Measurements from ENCODE around the gene RAI14. TPM values are rescaled to one million over a fixed set of nuclear protein-coding genes. Genes with fewer than 3 reads are reported as not detected.

Gene RAI14
- total RNA-seq, result 174 and 209 TPM in 2 replicates

DNA sequence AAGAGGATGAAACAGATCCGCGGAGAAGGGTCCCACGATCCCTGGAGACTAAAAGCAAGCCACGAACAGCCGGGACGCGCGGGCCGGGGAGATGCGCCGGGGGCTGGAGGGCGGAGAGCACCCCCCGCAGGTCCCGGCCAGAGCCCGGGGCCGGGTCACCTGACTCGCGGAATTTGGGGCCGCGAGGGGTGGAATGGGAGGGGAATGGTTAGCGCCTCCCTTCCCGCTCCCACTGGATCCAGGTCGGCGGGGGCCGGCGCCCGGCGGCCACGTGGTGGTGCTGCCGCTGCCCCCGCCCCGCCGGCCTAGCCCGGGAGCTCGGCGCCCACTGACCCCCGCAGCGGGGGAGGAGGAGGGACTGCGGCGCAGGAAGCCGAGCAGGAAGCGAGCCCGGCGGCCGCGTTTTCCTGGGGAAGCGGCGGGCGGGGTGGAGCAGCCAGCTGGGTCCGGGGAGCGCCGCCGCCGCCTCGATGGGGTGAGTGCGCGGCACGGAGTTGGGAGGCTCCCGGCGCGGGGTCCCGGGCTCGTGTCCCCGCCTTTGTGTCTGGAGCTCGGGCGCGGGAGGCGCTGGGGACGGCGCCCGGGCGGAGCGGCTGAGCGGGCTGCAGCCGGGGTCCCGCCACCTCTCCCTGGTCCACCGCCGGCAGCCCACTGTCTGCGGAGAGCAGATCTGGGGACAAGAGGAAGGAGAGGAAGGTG is at the start of gene RAI14:
Gene RAI14 (plus strand): TSS at position 328 of the 699 bp plus-strand sequence. CDS start 30,592 bp downstream, outside the sequence.
- peak; percentile 59 for DNase-seq (ENCODE audit: low read depth)

DNA sequence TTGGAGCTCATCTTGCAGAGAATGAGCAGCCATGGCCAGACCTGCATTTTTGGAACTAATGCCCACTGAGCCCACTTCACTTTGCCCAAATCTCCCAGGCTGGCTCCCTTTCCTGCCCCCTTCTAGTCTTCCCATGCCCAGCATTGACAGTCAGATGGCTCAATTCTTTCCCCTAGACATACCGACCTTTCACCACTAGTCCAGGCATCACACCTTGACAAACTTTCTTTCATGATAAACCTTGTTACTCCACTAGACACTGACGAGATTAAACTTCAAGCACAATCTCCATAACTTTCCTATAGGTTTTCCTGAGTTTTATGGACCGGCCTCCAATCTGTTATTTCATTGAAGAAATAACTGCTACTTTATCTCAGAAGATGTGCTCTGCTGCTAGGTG is 47.8 kb upstream of the RAI14 start:
- DNase-seq (ENCODE audit: low read depth), result no peak

DNA sequence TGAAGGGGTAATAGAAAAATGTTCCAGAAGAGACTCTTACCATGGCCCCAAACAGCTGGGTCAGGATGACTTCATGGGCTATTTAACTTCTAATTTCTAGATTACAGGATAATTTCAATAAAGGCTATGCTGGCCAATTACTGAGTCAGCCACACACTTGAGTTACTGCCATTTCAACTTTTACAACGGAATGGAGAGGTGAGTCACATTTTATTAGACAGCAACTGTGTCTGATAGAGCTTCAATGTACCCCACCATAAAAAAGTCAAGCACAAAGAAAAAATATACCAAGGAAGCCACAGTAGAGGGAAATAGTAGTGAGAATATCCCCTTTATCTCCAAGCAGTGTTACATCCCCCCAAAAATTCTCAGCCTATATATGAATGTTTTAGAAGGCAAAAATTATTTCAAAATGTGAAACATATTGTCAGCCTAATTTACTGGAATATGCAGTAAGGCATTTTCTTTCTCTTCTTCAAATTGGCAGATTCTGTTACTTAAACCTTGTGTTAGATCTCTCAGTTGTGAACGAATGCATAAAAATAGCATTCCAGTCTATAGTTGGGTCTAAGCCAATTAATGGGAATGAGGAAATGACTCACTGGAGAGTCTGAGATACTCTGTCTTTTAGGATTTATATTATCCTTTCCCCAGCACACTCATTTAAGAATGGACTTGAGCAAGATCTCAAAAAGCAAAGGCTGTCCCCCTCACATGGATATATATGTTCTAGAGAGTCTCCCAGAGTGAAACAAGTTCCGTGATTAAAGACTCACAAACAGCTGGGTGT is 47.1 kb upstream of the RAI14 start:
- peak; percentile 94 for DNase-seq (ENCODE audit: low read depth)

DNA sequence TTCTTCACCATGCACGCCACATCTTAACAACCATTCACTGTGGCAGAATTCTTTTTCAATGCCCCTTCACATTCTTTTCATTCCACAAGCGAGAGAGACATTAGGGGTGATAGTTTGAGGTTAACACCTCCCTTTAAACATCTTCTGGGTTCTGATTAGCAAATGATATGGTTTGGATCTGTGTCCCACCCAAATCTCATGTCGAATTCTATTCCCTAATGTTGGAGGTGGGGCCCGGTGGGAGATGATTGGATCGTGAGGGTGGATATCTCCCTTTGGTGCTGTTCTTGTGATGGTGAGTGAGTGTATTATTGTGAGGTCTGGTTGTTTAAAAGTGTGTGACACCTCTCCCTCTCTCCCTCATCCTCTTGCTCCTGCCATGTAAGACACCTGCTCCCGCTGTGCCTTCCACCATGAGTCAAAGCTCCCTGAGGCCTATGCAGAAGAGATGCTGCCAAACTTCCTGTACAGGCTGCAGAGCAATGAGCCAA is 46.1 kb upstream of the RAI14 start:
- DNase-seq (ENCODE audit: low read depth), result peak; percentile 65

DNA sequence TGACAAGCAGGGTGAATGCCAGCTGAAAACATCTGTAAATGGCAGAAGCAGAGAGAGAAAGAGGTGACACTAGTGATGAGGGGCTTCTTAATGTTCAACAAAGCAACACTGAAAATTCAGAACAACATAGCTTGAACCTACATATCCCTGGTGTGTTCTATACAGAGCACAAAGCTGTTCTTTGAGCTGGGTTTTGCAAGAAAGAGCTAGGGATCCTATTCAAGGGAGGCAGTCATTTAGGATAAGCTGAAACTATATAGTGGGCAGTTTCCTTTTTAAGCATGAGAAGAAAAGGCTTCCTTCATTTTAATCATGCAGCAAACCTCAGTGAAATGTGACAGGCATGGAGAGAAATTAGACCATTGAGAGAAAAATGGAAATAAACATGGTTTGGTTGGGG is 45.6 kb upstream of the RAI14 start:
- no peak for DNase-seq (ENCODE audit: low read depth)

DNA sequence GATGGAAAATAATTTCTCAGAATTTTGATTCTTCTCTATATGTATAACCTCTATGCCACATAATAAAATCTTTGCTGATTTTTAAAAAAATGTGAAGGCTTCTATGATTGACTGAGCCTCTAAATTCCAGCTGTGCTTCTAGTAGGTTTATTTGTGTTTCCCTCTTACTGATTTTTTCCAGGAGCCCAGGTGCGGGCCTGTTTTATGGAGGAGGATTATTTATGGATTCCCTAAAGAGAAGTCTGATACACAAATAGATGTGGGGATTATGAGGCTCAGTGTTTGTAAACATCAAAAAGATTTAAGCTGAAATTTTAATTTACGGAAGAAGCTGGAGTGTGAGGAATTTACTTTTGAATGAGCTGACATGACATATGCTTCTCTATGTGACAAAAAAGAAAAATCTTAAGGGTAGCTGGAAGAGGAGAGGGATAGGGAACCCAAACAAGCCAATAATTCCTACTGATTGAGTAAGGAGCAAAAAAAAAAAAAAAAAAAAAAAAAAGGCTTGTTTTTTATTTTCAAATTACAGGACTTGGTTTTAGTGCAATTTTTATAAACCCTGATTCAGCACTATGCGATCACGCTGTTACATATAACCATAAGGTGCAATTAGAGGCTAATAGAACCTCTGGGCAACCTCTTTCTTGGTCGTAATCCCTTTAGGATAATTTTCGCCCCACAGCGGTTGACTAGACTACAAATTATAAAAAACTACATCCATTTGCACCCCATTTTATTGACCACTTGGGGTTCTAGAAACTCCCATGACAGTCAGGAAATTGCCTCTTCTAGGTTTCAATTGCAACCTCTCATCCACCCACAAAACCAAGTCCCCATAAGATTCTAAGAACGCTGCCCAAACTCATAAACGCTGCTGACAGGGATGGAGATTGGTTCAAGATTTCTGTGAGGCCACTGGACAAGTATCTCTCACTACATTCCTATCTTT is 44.4 kb upstream of the RAI14 start:
- no peak for DNase-seq (ENCODE audit: low read depth)

DNA sequence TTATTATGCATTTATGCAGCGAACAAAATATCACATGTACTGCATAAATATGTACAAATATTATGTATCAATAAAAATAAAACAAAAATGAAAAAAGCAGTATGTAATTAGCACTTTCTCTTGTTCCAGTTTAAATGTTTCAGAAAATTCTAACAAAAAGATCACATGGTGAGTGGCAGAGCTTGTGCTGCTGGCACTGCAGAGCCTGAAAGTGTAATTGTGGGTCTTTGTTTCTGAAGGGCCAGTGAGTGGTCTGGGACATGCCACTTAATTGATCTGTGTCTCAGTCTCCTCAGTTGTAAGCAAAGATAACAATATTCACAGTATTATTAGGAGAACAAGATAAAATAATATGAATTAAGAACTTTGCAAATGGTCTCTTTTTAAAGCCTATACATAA is 39.5 kb upstream of the RAI14 start:
- DNase-seq (ENCODE audit: low read depth), result no peak

DNA sequence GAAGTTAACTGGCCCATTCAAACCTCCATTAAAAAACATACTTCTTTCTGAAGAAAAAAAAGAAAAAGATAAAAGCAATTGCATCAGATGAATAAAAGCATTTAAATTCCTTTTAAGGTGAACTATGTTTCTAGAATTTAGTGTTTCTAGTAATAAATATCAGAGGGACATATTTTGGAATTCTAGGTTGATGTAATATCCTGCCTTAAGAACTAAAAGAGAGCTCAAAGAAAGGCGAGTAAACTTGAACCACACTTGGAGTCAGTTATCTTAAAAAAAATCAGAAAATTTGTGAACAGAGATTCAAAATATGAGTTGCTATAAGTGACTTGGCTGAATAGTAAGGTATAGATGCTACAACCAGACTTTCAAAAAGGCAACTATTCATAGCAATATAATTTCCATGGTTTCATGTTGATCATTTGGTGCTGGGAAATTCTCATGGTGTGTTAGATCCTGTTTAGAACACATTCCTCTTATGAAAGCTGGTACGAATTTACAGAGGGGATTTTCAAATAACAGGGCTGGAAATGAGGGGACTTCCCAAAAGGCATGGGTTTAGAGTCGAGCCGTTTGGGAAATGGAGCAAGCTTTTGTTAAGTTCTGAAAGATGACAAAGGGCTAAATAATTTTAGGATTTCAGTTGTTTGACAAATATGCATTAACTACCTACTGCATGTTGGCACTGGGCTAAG is 37.6 kb upstream of the RAI14 start:
- DNase-seq (ENCODE audit: low read depth), result no peak

DNA sequence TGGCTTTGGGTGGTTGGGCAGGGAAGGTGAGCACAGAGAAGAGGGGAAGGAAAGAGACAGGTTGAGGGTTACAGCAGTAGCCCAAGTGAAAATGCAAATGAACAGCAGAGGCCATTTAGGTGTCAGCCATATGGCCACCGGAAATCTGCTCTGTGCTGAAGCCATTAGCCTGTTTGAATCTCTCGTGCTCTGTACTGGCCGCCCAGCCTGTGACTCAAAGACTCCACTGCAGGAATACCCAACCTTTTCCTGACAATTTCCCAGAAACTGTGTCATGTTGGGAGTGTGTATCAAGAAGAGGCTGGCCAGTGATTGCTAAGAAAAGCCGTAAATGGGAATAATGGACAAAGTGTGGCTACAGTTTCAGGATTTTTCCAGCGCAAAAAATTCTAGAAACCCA is 35.9 kb upstream of the RAI14 start:
- DNase-seq (ENCODE audit: low read depth), result no peak

DNA sequence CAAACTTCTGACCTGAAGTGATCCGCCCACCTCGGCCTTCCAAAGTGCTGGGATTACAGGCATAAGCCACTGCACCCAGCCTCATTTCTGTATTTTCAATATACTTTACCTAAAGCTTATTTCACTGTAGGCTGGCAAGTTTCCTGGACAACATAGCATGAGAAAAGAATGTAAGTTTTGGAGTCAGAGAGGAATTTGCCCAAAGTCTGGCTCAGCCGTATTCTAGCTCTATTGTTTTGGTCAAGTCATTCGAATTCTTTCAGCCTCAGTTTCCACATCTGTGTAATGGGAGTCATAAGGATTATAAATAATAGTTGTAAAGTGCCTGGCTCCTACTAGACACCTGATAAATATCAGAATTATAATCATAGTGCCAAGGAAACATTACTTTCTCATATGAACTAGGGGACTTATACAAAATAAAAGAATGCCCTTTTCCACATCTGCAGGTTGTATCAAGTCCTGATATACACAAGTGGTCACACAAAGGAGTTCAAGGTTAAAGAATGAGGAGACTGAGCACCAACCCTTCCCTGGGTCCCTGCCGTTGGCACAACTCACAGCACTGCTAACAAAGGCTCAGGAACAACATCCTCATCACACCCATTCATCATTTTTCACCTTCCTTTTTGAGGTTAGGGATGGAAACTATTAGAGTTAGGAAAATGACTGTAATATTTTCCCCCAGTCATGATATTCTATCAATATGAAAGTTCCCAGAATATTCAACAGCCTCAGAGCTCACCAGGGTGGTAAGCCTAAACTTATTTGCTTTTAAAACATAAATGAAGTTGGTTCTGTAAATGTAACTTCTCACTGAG is 34.6 kb upstream of the RAI14 start:
- DNase-seq (ENCODE audit: low read depth), result no peak

DNA sequence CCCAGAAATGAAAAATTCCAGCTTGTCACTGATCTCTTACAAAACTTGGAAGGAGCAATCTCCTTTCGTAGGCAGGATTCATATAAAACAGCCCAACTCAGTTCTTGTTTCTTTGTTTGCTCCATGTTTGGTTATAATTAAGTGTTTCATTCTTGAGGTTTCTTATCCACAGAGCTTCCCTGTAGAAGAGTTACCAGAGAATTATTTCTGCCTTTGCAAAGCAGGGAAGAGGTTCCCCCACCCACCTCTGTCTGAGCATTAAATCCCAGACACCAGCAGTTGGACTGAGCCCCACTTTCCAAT is 34.1 kb upstream of the RAI14 start:
- DNase-seq (ENCODE audit: low read depth), result no peak

DNA sequence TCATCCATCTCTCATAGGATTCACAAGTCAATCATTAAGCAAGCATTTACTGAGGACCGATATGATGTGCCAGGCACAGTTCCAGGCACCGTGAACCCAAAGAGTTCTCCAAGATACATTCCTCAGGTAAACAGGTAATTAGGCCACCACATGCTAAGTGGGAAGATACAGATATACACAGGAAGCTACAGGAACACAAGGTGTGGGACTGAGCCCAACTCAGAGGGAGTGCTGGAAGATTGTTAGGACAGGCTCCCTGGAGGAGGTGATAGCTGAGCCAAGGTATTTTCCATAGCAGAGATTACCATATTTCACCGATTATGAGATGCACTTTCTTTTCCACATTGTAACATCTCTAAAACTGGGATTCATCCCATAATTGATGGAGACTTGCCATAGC is 31.4 kb upstream of the RAI14 start:
- no peak for DNase-seq (ENCODE audit: low read depth)

DNA sequence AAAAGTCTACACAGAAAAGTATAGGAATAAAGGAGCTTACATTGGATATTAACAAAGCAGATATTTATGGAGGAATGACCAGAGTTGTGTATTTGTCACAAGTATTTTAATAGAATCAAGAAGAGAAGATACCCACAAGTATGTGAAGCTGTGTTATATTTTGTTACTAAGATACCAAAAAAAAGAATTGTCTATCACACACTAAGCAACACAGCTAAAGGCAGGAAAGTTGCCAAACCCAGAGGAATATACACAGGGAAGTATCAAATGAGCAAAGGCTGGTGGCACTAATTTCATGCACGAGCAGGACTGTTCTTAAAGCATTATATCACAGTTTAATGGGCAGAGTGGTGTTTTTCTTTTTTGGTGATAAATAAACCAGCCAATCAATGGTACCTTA is 30.9 kb upstream of the RAI14 start:
- no peak for DNase-seq (ENCODE audit: low read depth)

DNA sequence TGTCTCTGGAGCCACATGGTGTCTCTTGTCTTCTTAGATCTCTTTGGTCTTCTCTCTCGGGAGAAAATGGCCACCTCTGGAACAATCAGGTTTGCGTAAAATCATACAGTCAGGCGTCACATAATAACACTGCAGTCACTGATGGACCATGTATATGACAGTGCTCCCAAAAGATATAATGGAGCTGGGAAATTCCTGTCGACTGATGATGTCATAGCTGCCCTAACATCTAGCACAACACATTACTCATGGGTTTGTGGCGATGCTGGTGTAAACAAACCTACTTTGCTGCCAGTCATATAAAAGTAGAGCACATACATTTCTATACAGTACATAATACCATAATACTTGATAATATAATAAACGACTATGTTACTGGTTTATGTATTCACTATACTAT is 30.1 kb upstream of the RAI14 start:
- peak; percentile 75 for DNase-seq (ENCODE audit: low read depth)

DNA sequence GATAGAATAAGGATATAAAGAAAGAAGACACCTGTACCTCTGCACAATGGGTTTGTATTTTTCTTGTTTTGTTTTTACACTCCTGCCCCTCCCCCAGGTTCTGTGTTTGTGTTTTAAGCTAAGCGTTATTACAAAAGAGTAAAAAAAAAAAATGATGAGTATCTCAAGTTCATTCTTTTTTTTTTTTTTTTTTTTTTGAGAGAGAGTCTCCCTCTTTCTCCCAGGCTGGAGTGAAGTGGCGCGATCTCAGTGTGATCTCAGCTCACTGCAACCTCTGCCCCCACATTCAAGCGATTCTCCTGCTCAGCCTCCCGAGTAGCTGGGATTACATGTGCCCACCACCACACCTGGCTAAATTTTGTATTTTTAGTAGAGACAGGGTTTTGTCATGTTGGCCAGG is 29.4 kb upstream of the RAI14 start:
- no peak for DNase-seq (ENCODE audit: low read depth)

DNA sequence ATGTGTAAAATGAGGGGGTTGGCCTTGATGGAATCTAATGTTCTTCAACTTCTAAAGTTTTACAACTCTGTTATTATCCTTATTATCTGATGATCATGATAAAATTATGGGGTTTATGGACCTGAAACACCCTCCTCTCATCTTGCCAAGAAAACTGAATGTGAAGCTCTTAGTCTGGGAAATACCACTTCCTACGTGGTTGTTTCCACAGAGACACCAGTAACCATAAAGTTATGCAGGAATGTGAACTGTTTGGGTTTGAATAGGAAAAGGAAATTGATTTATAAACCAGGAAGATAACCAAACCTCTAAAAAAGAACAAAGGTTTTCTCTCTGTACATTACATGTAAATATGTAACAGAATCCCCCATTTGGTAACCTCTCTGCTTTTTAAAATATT is 28.3 kb upstream of the RAI14 start:
- peak; percentile 84 for DNase-seq (ENCODE audit: low read depth)

DNA sequence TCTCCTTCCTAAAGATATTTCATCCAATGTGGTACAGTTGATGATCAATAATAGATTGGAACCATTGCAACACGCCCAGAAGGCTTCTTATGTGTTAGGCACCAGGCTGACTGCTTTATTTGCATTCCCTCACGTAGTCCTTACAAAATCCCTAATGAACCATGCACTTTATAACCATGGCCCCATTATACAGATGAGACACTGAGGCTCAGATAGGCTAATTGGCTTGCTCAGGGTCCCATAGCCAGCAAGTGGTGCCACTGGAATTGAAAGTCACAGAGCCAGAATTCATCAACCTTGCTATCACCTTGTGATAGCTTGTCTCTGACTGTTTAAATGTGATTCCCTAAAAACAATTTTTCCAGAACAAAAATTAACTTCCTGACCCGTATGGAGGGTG is 27.8 kb upstream of the RAI14 start:
- no peak for DNase-seq (ENCODE audit: low read depth)

DNA sequence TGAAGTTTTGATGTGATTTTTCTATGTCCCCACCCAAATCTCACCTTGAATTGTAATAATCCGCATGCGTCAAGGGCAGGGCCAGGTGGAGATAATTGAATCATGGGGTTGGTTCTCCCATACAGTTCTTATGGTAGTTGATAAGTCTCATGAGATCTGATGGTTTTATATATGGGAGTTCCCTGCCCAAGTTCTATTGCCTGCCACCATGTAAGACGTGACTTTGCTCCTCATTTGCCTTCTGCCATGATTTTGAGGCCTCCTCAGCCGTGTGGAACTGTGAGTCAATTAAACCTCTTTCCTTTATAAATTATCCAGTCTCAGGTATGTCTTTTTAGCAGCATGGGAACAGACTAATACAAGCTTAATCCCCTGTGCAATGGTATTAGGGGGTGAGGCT is 25.5 kb upstream of the RAI14 start:
- DNase-seq (ENCODE audit: low read depth), result no peak

DNA sequence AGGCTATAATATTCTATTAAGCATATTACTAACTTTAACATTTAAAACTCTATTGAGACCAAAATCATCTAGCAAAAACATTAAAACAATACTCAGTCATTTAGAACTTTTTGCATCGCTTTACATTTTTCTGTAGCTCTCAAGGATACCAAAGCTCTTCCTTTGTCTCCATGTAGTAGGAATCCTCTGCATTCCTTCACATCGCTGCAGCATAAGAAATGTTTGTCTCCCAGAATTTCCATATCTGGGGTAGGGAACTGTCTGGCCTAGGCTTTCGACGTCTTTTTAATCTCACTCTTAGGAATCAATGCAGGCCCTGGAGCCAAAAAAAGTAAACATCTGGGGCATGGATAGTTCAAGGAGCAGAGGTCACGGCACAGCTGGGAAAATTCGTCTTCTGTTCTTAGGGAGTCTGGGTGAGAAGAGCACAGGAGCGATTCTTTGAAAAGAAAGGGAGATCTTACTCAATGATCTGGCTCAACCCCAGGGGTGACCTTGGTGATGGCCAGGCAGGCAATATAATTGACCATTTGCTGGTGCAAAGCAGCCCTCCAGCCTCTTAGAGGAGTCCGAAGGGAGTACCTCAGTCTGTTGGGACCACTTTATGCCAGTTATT is 23.2 kb upstream of the RAI14 start:
- DNase-seq (ENCODE audit: low read depth), result no peak

DNA sequence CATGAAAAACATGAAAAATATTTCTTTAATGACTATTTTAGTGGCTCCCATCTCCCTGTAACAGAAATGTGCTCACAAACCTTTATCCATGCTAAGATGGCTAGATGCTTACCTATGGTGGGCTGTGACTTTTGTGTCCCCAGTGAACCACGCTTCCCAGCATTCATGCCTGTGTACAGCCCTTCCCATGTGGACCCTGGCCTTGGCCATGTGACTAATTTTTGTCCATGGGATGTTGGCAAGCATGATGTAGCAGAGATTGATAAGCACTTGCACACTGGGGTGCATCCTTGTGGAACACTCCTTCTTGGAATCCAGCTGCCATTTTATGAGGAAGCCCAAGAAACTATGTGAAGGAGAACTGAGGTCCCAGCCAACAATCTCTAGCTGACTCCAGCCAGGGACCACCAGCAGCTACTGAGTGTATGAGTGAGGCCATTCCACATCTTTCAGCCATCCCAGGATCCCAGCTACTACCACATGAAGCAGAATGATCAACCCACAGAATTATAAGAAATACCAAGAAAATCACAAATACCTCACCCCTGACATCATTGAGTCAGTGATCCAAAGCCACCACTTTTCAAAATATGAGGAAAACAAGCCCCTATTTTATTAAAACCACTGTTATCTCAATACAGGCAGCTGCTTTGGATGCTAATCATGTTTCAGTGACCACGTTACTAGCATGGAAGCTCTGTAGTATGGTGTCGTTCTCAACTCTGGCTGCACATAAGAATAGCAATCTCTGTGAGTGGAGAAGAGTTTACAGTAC is 16.1 kb upstream of the RAI14 start:
- DNase-seq (ENCODE audit: low read depth), result peak; percentile 46

Measured in renal cortical epithelial cell (primary cell).